Measurements from ENCODE around the gene PCNX2. TPM values are rescaled to one million over a fixed set of nuclear protein-coding genes. Genes with fewer than 3 reads are reported as not detected.
A peak's percentile ranks its signal among the peaks of the same experiment; 100 is the strongest.

The PCNX2 gene
- total RNA-seq, 1 donor = 56.8 TPM

DNA sequence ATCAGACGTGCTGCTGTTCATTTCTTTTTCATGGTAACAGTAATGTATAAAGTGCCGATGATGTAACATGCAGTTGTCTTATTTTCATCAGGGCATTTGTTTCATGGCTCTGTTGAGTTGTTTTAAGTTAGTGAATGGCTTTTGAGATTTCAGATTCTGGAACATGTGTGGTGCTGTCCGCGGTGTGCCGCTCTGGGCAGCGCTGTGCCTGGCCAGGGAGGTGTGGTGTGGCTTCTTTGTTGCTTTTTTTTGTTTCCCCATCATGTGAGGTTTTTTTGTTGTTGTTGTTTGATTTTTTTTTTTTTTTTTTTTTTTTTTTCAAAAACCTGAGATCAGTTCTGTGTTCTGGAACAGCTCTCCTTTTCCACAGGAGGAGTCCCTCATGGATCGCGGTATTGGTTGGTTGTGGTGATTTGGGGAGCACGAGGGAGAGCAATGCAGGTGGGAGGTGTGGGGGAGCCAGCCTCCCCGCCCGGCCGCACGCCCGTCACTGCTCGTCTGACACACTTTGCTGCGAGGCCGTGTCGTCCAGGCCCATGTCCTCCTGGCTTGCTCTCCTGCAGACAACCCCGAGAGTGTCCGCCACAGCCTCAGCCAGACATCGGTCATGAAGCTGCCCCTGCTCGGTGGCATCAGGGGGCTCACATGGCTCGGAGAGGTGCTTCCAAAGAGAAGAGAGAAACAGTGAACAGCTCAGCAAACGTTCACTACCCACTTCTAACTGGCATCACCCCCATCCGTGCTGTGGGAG, 311.5 kb downstream of the PCNX2 start:
- H3K4me2 ChIP-seq (ENCODE audit: insufficient read depth, low read length) = no peak overlapping the region
- H3K4me3 ChIP-seq (ENCODE audit: insufficient read depth, low read length) = no peak overlapping the region
- no peaks in the 10 kb centered on the region for H3K9me3 ChIP-seq (ENCODE audit: low read depth, low read length)
- no peak overlapping the region for H3K27ac ChIP-seq (ENCODE audit: low read depth, low read length)
- TF ChIP-seq, protein P1, sequence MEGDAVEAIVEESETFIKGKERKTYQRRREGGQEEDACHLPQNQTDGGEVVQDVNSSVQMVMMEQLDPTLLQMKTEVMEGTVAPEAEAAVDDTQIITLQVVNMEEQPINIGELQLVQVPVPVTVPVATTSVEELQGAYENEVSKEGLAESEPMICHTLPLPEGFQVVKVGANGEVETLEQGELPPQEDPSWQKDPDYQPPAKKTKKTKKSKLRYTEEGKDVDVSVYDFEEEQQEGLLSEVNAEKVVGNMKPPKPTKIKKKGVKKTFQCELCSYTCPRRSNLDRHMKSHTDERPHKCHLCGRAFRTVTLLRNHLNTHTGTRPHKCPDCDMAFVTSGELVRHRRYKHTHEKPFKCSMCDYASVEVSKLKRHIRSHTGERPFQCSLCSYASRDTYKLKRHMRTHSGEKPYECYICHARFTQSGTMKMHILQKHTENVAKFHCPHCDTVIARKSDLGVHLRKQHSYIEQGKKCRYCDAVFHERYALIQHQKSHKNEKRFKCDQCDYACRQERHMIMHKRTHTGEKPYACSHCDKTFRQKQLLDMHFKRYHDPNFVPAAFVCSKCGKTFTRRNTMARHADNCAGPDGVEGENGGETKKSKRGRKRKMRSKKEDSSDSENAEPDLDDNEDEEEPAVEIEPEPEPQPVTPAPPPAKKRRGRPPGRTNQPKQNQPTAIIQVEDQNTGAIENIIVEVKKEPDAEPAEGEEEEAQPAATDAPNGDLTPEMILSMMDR (IDR thresholded peaks at IDR 0.05; ENCODE audit: extremely low read depth, low read depth, low read length) = no peak
- no peaks in the 10 kb centered on the region for H4K20me1 ChIP-seq (ENCODE audit: insufficient read depth, low read length)
- peaks cover 8% of the 10 kb centered on the region for H3K4me1 ChIP-seq (ENCODE audit: insufficient read depth, low read length)
- H3K79me2 ChIP-seq (ENCODE audit: insufficient read depth, low read length) = no peaks in the 10 kb centered on the region
- DNase-seq (ENCODE audit: insufficient read length, low spot score, missing footprints) = no peak
- no peaks in the 10 kb centered on the region for H3K27me3 ChIP-seq (ENCODE audit: insufficient read depth, low read length)
- H2AFZ ChIP-seq (ENCODE audit: low read length) = no peak overlapping the region
- peaks cover 3% of the 10 kb centered on the region for H3K36me3 ChIP-seq (ENCODE audit: insufficient read depth, low read length)

DNA sequence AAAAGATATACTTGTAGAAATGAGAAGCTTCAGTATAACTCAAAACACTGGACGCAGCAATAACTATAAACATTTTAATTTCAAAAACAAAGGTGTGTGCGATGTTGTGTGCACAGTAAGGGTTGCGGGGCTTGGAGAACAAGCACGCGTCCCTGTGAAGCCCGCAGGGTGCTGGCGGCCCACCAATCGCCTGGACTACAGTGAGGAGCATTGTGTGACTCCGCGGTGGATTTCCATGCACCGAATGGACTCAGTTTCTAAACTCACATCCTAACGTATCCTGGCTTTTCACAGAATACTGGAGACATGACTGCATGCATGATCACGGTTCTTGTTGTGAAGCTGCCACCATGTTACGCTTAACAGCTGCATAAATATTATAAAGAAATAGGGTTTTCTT, 312.1 kb downstream of the PCNX2 start:
- H3K36me3 ChIP-seq (ENCODE audit: insufficient read depth, low read length) = peaks cover 3% of the 10 kb centered on the region
- no peak overlapping the region for H3K4me3 ChIP-seq (ENCODE audit: insufficient read depth, low read length)
- no peak overlapping the region for H2AFZ ChIP-seq (ENCODE audit: low read length)
- no peaks in the 10 kb centered on the region for H3K9me3 ChIP-seq (ENCODE audit: low read depth, low read length)
- no peak overlapping the region for H3K4me2 ChIP-seq (ENCODE audit: insufficient read depth, low read length)
- no peak overlapping the region for H3K27ac ChIP-seq (ENCODE audit: low read depth, low read length)
- H3K4me1 ChIP-seq (ENCODE audit: insufficient read depth, low read length) = peaks cover 8% of the 10 kb centered on the region
- no peaks in the 10 kb centered on the region for H4K20me1 ChIP-seq (ENCODE audit: insufficient read depth, low read length)
- H3K79me2 ChIP-seq (ENCODE audit: insufficient read depth, low read length) = no peaks in the 10 kb centered on the region
- TF ChIP-seq, protein P1 (IDR thresholded peaks at IDR 0.05; ENCODE audit: extremely low read depth, low read depth, low read length) = no peak
- no peak for DNase-seq (ENCODE audit: insufficient read length, low spot score, missing footprints)
- no peaks in the 10 kb centered on the region for H3K27me3 ChIP-seq (ENCODE audit: insufficient read depth, low read length)

DNA sequence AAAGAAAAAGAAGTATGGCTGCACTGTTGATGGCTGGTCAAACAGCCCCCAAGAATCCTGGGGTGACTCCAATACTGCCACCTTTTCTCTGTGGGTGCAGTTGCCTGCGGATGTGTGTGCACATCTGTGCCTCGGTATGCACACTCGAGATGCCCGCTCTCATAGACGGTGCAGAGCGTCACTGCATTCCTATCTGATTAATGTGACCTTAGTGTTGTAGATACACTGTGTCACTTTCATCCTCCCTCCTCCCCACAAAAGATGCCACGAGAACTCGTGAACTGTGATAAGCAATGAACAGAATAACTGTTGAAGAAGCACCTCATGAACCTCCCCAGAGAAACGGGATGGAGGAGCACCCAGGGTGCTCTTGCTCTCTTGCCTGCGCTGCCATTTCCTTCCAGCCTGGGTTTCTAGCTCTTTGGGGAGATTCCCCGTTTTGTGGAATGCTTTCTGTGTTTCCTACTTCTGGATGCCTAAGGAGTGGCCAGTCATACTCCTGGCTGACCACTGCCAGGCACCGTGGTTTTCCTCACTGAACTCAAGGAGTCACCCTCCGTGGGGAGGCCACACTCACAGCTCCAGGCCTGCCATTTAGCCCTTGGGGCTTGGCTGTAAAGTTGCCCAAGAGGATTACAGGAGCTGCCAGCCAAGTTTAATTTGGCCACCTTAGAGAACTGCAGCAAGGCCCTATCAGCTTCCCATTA, 313.1 kb downstream of the PCNX2 start:
- Histone ChIP-seq H3K4me3 (ENCODE audit: insufficient read depth, low read length) (no peak overlapping the region), H3K4me2 (ENCODE audit: insufficient read depth, low read length) (no peak overlapping the region), H3K36me3 (ENCODE audit: insufficient read depth, low read length) (peaks cover 3% of the 10 kb centered on the region), H3K9me3 (ENCODE audit: low read depth, low read length) (no peaks in the 10 kb centered on the region), H4K20me1 (ENCODE audit: insufficient read depth, low read length) (no peaks in the 10 kb centered on the region), H3K4me1 (ENCODE audit: insufficient read depth, low read length) (peaks cover 8% of the 10 kb centered on the region), H3K79me2 (ENCODE audit: insufficient read depth, low read length) (no peaks in the 10 kb centered on the region), H3K27ac (ENCODE audit: low read depth, low read length) (no peak overlapping the region), H3K27me3 (ENCODE audit: insufficient read depth, low read length) (no peaks in the 10 kb centered on the region), H2AFZ (ENCODE audit: low read length) (no peak overlapping the region)
- TF ChIP-seq, protein P1 (IDR thresholded peaks at IDR 0.05; ENCODE audit: extremely low read depth, low read depth, low read length) = no peak
- peak; percentile 78 for DNase-seq (ENCODE audit: insufficient read length, low spot score, missing footprints)

DNA sequence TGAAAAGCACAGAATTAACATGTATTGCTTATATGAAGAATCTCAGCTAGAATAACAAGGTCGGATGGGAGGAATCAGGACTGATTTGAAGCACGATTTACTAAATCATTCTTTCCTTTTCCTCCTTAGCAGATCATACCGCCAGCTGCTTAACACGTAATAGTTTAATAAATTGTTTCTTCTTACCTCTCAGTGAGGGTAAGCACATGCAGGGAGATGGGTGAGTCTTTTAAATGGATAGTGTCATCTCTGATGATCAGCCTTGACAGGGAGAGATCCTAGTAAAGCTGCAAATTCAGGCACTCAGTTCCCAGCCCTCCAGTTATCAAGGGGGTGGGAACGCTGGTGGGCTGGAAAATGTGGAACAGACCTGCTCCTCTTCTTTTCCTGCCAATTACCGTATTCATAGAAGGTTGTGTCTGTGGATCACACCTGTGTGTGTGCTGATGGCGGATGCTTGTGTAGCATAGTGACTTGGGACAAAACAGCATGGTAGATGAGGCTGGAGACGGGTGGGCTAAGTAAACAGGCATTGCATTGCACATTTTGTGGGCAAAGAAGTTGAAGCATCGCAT, 314.5 kb downstream of the PCNX2 start:
- DNase-seq (ENCODE audit: insufficient read length, low spot score, missing footprints) = peak; percentile 38
- Histone ChIP-seq H2AFZ (ENCODE audit: low read length) (no peak overlapping the region), H3K9me3 (ENCODE audit: low read depth, low read length) (no peaks in the 10 kb centered on the region), H3K79me2 (ENCODE audit: insufficient read depth, low read length) (no peaks in the 10 kb centered on the region), H3K4me3 (ENCODE audit: insufficient read depth, low read length) (no peak overlapping the region), H4K20me1 (ENCODE audit: insufficient read depth, low read length) (no peaks in the 10 kb centered on the region), H3K4me2 (ENCODE audit: insufficient read depth, low read length) (no peak overlapping the region), H3K27me3 (ENCODE audit: insufficient read depth, low read length) (no peaks in the 10 kb centered on the region), H3K27ac (ENCODE audit: low read depth, low read length) (no peak overlapping the region), H3K36me3 (ENCODE audit: insufficient read depth, low read length) (peaks cover 3% of the 10 kb centered on the region), H3K4me1 (ENCODE audit: insufficient read depth, low read length) (peaks cover 8% of the 10 kb centered on the region)
- TF ChIP-seq, protein P1 (IDR thresholded peaks at IDR 0.05; ENCODE audit: extremely low read depth, low read depth, low read length) = no peak
